Neural progenitor cell (in vitro differentiated cells): Measurements from ENCODE around the gene MRPS22.

ENCODE experiments used
- EZH2 ChIP-seq: fragments of 200-600 bp; sonication (generic); IDR thresholded peaks from 2 replicates; pipeline ENCODE4 v1.6.1; 2017; ENCODE audit warnings: antibody characterized with exemption, mild to moderate bottlenecking, moderate library complexity
- TF ChIP-seq, protein P1 (sequence below): fragments of 200-600 bp; sonication (generic); IDR thresholded peaks from 2 replicates; pipeline ENCODE4 v1.5.1; 2017; ENCODE audit warnings: antibody characterized with exemption, mild to moderate bottlenecking

- TF ChIP-seq, protein P1, sequence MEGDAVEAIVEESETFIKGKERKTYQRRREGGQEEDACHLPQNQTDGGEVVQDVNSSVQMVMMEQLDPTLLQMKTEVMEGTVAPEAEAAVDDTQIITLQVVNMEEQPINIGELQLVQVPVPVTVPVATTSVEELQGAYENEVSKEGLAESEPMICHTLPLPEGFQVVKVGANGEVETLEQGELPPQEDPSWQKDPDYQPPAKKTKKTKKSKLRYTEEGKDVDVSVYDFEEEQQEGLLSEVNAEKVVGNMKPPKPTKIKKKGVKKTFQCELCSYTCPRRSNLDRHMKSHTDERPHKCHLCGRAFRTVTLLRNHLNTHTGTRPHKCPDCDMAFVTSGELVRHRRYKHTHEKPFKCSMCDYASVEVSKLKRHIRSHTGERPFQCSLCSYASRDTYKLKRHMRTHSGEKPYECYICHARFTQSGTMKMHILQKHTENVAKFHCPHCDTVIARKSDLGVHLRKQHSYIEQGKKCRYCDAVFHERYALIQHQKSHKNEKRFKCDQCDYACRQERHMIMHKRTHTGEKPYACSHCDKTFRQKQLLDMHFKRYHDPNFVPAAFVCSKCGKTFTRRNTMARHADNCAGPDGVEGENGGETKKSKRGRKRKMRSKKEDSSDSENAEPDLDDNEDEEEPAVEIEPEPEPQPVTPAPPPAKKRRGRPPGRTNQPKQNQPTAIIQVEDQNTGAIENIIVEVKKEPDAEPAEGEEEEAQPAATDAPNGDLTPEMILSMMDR, result no peak
- no peak for TF ChIP-seq EZH2
These were observed 40.6 kb upstream of the MRPS22 start for GRCh38 chr3:139303216-139303615.
